Left colon (tissue), 2 donors: ENCODE data around the gene F10. TPM values are rescaled to one million over a fixed set of nuclear protein-coding genes. Genes with fewer than 3 reads are reported as not detected.

Source experiments
- ATAC-seq: fragments of 200-7000 bp; cut with Tn5 transposase; one replicate; pipeline ENCODE4 v1.9.1; 2020; ENCODE audit warnings: mild to moderate bottlenecking, moderate library complexity
- DNase-seq, 2 donors: peaks; one replicate each; pipeline ENCODE4 v3.0.0-alpha.2; 2020
- intact Hi-C, 2 donors: fragments of 100-400 bp; cut with DNase I in 1 of 2; cut with micrococcal nuclease in 1 of 2; formaldehyde crosslinking; loops; one replicate each; pipeline versions ENCODE4 v1.11.2 to v1.14.0; 2022; cut with DNase I, micrococcal nuclease
- total RNA-seq, 2 donors: library from RNA; stranded (reverse); fragmentation: NEBNext Ultra II Directional; extraction: Animal tissue kit (Norgen Biotek cat#: 25700); gene quantifications; one replicate each; pipeline ENCODE4 v1.2.1, GENCODE V29; 2021
- donor health status: DM: no; HTN: no; CAD: no.
- donor health status: DM: yes; HTN: yes; CAD: no.

The F10 gene
- total RNA-seq, 2 donors from 2014 or later = 1.6 to 4.7 TPM

DNA sequence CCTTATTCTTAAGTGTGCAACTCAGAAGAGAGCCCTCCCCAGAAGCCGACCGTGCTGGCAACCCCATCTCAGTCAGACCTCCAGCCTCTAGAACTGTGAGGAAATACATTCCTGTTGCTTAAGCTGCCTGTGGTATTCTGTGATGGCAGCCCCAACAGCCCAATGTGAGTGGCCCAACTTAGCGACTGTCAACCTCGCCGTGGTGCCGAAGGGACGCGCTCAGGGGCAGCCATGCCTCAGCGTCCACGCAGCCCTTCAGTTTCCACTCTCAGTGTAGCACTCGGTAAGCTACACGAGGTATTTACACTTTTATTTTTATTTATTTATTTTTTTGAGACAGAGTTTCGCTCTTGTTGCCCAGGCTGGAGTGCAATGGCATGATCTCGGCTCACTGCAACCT, 54.2 kb downstream of the F10 start:
- ATAC-seq = no peak
- intact Hi-C loops = no loop called here
- DNase-seq = no peak

GRCh38 chr13:113178070-113178895, 55.7 kb downstream of the F10 start:
- DNase-seq (no peak), ATAC-seq (no peak)
- intact Hi-C loops = no loop called here

GRCh38 chr13:113178896-113179167, 56.2 kb downstream of the F10 start:
- intact Hi-C loops = no loop called here
- ATAC-seq = no peak
- no peak for DNase-seq

GRCh38 chr13:113179374-113180230, 57.0 kb downstream of the F10 start:
- intact Hi-C loops = no loop called here
- no peak for ATAC-seq
- DNase-seq = no peak

DNA sequence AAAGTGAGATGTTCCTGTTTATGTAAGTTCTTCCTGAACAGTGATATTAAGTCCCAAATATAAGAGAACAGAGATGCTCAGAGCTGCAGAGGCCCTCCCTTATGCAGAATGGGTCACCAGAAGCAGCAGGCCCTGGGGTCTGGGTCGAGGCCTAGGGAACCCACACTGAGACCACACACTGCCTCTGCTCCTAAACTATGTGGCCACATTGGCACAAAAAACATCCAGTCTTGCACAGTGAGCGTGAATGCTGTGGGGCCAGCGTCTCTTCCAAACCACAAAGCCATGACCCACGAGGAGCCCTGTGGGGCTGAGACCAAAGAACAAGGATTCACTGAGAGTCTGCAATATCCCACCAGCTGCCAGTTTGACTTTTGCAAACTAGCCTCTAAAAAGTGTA, 59.4 kb downstream of the F10 start:
- intact Hi-C loops = no loop called here
- DNase-seq = no peak

DNA sequence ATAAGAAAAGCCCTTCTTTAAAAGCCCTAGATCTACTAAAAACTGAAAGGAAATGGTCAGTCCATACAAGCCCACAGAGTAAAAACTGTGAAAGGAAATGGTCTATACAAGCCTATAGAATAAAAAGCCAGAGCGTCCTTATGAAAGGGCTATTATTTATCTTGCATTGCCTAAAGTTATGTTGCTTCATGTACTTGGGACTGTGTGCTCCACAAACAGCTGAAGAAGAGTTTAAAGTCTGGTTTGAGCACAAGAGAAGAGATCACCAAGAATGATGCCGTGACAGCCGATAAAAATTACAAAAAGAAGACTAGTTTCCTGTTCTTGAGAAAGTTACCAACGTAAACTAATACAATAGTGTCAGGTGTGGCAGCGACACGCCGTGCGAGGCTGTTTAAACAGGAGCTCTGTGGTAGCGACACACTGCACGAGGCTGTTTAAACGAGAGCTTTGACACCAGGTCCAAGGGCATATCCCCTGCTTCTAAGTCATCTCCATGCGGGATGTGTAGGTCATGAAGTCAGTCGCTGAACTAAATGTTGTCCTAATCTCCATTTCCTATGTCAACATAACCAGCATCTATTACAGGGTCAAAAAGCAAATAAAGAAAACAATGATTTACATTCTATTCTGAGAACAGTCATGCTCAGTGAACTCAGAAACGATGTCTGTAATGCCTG, 61.0 kb downstream of the F10 start:
- ATAC-seq = no peak
- intact Hi-C loops = no loop called here
- no peak for DNase-seq

More for the DNA sequence above, 59.4 kb downstream of the F10 start:
- no peak for ATAC-seq

DNA sequence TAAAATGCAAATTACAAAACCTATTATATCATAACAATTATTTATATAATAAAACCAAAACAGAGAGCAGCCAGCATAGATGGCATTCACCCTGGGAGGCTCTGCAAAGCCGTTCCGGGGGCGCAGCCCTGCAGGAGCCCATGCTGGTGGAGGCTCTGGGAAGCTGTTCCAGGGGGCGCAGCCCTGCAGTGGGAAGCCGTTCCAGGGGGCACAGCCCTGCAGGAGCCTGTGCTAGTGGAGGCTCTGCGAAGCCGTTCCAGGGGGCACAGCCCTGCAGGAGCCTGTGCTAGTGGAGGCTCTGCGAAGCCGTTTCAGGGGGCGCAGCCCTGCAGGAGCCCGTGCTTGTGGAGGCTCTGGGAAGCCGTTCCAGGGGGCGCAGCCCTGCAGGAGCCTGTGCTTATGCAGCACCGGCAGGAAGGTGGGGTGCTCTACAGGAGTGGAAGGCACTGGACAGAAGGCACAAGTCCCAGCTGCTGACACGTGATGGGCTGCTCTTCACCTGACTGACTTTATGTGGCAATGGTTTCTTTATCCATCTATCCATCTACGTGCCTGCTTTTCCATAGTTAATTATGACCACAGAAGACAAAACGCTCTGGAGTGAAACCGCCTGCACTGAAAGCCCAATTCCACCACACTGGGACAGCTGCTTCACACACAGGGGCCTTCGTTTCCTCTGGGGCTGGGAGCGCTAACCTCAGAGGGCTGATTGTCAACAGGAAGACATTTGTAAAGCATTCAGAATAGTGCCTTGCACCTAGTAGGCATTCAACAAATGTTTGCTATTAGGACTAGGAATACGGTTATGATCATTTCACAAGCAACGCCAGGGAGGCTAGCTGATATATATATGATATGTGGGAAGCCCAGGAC, 62.2 kb downstream of the F10 start:
- DNase-seq = no peak
- no peak for ATAC-seq
- intact Hi-C loops = no loop called here

- intact Hi-C loops = no loop called here
- no peak for DNase-seq
- peak; percentile 16 for ATAC-seq
These were observed 63.7 kb downstream of the F10 start for GRCh38 chr13:113186061-113186900.

GRCh38 chr13:113187263-113187669, 64.7 kb downstream of the F10 start:
- DNase-seq (peak in 1 of 2 donors; percentile 47), ATAC-seq (peak; percentile 51)
- intact Hi-C loops = no loop called here

- no peak for ATAC-seq
These were observed 65.5 kb downstream of the F10 start for GRCh38 chr13:113187883-113188665.

DNA sequence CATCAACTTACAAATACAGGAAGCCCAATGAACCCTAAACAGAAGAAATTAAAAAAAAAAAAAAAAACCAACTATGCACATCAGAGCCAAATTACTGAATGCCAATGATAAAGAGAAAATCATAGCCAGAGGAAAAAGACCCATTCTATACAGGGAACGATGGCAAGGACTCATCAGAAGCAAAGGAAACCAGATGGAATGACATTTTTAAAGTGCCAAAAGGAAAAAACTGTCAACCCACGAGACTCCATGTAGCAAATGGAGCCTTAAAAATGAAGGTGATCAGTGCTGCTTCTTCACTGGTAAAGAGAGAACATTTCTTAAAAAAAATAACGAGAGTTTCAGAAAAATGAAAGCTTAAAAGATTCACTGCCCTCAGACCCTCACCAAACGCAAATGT, 67.6 kb downstream of the F10 start:
- ATAC-seq = no peak
- no peak for DNase-seq
- intact Hi-C loops = no loop called here

More at GRCh38 chr13:113187883-113188665, 65.5 kb downstream of the F10 start:
- no peak for DNase-seq
- intact Hi-C loops = no loop called here

- intact Hi-C loops = no loop called here
- DNase-seq (no peak), ATAC-seq (no peak)
These were observed 69.7 kb downstream of the F10 start for GRCh38 chr13:113192279-113192678.

GRCh38 chr13:113192902-113193301, 70.3 kb downstream of the F10 start:
- DNase-seq = no peak
- intact Hi-C loops = no loop called here
- no peak for ATAC-seq

- intact Hi-C loops = no loop called here
- ATAC-seq (no peak), DNase-seq (no peak)
These were observed 72.8 kb downstream of the F10 start for GRCh38 chr13:113195360-113195759.

- ATAC-seq = no peak
- intact Hi-C loops = no loop called here
- DNase-seq = no peak
These were observed 74.6 kb downstream of the F10 start for GRCh38 chr13:113196970-113197737.
